ENCODE results near the gene ZNF684.
A peak's percentile ranks its signal among the peaks of the same experiment; 100 is the strongest.

Gene ZNF684

GRCh38 chr1:40530735-40531380 is 579 bp upstream of the ZNF684 start:
- no peak for TF ChIP-seq CTCF (IDR thresholded peaks at IDR 0.05; ENCODE audit: control insufficient read depth, extremely low read depth, insufficient read depth)
- H3K4me3 ChIP-seq (ENCODE audit: low read depth, low read length) = peak overlapping the region; percentile 86
- DNase-seq (ENCODE audit: low read depth) = no peak

GRCh38 chr1:40532062-40532389 is 589 bp downstream of the ZNF684 start:
- TF ChIP-seq CTCF (IDR thresholded peaks at IDR 0.05; ENCODE audit: control insufficient read depth, extremely low read depth, insufficient read depth) = no peak
- DNase-seq (ENCODE audit: low read depth) = no peak
- H3K4me3 ChIP-seq (ENCODE audit: low read depth, low read length) = peak overlapping the region; percentile 86

- H3K4me3 ChIP-seq (ENCODE audit: low read depth, low read length) = no peak overlapping the region
- TF ChIP-seq CTCF (IDR thresholded peaks at IDR 0.05; ENCODE audit: control insufficient read depth, extremely low read depth, insufficient read depth) = peak; percentile 63
- no peak for DNase-seq (ENCODE audit: low read depth)
Observed at GRCh38 chr1:40532844-40533424, 1.5 kb downstream of the ZNF684 start.

GRCh38 chr1:40534589-40534988 is 3.2 kb downstream of the ZNF684 start:
- no peak for TF ChIP-seq CTCF (IDR thresholded peaks at IDR 0.05; ENCODE audit: control insufficient read depth, extremely low read depth, insufficient read depth)
- no peak overlapping the region for H3K4me3 ChIP-seq (ENCODE audit: low read depth, low read length)
- no peak for DNase-seq (ENCODE audit: low read depth)

- TF ChIP-seq CTCF (IDR thresholded peaks at IDR 0.05; ENCODE audit: control insufficient read depth, extremely low read depth, insufficient read depth) = no peak
- H3K4me3 ChIP-seq (ENCODE audit: low read depth, low read length) = no peak overlapping the region
- DNase-seq (ENCODE audit: low read depth) = no peak
Observed at GRCh38 chr1:40535732-40536131, 4.3 kb downstream of the ZNF684 start.

GRCh38 chr1:40539338-40539737 is 7.9 kb downstream of the ZNF684 start:
- no peak for TF ChIP-seq CTCF (IDR thresholded peaks at IDR 0.05; ENCODE audit: control insufficient read depth, extremely low read depth, insufficient read depth)
- DNase-seq (ENCODE audit: low read depth) = no peak
- H3K4me3 ChIP-seq (ENCODE audit: low read depth, low read length) = no peak overlapping the region

GRCh38 chr1:40546957-40547356 is 15.5 kb downstream of the ZNF684 start:
- no peak for DNase-seq (ENCODE audit: low read depth)

More at GRCh38 chr1:40546957-40547356, 15.5 kb downstream of the ZNF684 start:
- no peak for TF ChIP-seq CTCF (IDR thresholded peaks at IDR 0.05; ENCODE audit: control insufficient read depth, extremely low read depth, insufficient read depth)
- no peak overlapping the region for H3K4me3 ChIP-seq (ENCODE audit: low read depth, low read length)

Measured in LNCaP clone FGC (cell line).